Muscle of back (tissue), 11 donors: ENCODE measurements around the gene PKP3. TPM values are rescaled to one million over a fixed set of nuclear protein-coding genes. Genes with fewer than 3 reads are reported as not detected.
A peak's percentile ranks its signal among the peaks of the same experiment; 100 is the strongest.
"Not testable (repeated sequence)": the region's sequence is repeated elsewhere in the genome, so short reads cannot be mapped to it uniquely, and the experiment has no call there.

Experiments used
- DNase-seq, 3 donors: peaks; one replicate each; pipeline versions ENCODE4 v3.0.0 to v3.0.0-alpha.2; 2013
- polyA plus RNA-seq, 10 donors: library from polyadenylated mRNA; unstranded; fragments of 120-200 nt; gene quantifications; one replicate each; pipeline ENCODE4 v1.2.1, GENCODE V29; 2013; ENCODE audit not compliant: insufficient read length in 10 of 10

PKP3 gene
- polyA plus RNA-seq, 10 donors: 0.14 to 14.1 (median 0.61) TPM; not detected in 2

DNA sequence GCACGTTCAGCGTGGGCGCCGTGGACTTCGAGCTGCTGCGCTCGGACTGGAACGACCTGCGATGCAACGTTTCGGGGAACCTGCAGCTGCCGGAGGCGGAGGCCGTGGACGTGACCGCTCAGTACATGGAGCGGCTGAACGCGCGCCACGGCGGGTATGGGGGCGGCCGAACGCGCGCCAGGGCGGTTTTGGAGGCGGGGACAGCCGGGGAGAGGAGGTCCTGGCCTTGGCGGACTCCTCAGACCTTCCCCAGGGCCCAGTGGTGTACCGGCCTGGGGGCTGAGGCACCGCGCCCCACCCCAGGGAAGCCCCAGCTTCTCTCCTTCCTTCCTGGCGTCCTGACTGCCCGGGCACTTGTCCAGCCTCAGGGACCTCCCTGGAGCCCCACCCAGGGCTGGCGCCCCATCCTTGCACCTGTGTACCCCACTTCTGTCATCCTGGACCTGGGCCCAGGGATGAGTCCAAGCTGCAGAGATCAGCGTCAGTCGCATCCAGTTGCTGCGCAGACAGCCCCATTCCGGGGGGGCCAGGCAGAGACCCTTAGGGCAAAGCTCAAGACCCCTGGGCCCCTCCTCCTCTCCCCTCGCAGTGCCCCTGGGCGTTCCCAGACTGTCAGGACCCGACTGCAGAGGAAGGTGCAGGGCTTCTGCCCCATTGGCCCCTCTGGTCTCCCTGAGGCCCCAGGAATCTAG, 16.7 kb upstream of the PKP3 start:
- no peak for DNase-seq

DNA sequence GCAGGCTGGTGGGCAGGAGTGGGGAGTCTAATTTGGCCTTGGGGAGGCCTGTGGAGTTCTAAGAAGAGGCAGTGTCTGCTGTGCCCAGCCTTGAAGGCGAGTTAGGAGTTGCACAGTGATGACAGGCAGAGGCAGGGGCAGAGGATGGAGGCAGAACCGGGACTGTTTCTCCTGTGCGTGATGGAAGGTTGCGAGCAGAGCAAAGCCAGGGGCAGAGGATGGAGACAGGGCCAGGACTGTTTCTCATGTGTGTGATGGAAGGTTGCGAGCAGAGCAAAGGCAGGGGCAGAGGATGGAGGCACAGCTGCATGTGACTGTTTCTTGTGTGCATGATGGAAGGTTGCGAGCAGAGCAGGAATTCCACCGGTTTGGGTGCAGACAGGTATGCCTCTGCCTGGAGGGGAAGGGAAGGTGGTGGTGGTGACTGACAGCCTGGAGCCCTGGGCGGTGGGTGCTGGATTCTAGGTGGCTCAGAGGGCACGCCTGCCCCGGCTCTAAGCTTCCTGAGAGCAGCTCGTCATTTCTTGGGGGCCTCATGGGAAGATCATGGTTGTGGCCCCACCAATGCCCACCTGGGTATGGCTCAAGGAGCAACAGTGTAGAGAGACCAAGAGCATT, 16.0 kb upstream of the PKP3 start:
- no peak for DNase-seq

DNA sequence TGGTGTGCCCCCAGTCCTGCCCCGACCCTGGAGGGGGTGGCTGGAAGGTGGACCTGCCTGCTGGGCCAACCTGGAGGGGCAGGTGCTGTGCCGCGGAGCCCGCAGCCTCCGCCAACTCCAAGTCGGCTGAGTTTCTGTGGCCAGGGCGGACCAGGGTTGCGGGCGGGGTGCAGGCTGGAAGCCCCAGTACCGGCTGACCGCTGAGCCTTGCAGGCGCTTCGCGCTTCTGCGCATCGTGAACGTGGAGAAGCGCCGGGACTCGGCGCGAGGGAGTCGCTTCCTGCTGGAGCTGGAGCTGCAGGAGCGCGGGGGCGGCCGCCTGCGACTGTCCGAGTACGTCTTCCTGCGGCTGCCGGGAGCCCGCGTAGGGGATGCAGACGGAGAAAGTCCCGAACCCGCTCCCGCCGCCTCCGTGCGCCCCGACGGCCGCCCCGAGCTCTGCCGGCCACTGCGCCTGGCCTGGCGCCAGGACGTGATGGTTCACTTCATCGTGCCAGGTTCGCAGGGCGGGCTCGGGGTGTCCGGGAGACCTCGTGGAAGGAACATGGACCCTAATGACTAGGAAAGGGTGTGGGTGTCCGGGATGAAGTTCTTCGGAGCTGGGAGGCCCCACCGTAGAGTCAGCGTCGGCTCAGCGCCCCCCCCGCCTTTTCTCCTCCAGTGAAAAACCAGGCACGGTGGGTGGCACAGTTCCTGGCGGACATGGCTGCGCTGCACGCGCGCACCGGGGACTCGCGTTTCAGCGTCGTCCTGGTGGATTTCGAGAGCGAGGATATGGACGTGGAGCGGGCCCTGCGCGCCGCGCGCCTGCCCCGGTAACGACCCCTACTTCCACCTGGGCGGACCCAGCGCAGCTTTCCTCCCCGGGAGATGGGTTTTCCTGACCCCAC, 14.6 kb upstream of the PKP3 start:
- no peak for DNase-seq

DNA sequence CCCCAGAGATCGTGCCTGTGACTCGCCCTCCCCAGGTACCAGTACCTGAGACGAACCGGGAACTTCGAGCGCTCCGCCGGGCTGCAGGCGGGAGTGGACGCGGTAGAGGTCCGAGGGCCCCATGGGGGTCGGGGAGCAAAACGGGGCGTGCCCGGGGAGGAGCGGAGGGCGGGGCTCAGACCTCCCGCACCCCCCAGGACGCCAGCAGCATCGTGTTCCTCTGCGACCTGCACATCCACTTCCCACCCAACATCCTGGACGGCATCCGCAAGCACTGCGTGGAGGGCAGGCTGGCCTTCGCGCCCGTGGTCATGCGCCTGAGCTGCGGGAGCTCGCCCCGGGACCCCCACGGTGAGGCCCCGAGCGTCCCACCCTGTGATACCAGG, 13.9 kb upstream of the PKP3 start:
- DNase-seq: no peak

DNA sequence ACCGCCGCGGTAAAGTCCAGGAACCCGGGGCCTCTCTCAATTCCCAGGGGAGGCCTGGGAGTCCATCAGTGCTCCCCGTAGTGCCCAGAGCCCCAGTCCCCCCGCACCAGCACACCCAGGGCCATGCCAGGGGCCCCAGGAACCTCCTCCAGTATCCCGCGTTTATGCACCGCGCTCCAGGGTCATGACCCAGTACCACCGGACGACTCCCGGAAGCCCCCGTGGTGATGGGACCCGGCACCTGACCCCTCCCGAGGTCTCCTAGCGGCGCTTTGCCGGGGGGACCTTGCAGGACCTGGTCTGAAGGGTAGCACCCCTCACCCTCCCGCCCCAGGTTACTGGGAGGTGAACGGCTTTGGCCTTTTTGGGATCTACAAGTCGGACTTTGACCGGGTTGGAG, 13.5 kb upstream of the PKP3 start:
- DNase-seq: no peak

DNA sequence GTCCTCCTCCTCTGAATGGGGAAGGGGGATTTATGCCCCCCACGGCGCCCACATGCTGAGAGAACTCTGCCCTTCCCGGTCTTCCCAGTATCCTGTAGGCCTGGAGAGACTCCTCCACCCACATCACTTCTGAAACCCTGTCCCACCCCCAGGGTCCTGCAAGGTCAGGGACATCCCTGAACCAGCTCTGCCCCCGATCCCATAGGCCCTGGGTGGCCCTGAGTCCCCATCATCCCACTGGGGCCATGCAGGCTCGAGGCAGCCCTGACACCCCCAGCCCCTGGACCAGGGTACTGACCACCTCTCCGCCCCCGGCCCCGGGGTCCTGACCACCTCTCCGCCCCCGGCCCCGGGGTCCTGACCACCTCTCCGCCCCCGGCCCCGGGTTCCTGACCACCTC, 13.0 kb upstream of the PKP3 start:
- DNase-seq: no peak

DNA sequence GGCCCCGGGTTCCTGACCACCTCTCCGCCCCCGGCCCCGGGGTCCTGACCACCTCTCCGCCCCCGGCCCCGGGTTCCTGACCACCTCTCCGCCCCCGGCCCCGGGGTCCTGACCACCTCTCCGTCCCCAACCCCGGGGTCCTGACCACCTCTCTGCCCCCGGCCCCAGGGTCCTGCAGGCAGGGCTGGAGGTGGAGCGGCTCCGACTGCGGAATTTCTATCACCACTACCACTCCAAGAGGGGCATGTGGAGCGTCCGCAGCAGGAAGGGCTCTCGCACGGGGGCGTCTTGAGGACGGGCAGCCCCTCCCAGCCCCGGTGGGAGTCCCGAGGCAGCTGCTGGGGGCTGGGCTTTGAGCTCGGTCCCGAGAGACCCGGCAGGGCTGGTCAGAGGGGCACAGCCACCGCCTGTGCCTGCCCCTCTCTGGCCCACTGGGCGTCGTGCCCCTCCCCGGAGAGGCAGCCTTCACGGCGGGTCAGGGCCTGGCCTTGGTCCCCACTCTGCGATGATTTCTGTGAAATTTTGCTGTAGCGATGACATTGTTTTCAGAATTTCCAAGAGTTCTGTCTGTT, 12.4 kb upstream of the PKP3 start:
- DNase-seq: no peak

DNA sequence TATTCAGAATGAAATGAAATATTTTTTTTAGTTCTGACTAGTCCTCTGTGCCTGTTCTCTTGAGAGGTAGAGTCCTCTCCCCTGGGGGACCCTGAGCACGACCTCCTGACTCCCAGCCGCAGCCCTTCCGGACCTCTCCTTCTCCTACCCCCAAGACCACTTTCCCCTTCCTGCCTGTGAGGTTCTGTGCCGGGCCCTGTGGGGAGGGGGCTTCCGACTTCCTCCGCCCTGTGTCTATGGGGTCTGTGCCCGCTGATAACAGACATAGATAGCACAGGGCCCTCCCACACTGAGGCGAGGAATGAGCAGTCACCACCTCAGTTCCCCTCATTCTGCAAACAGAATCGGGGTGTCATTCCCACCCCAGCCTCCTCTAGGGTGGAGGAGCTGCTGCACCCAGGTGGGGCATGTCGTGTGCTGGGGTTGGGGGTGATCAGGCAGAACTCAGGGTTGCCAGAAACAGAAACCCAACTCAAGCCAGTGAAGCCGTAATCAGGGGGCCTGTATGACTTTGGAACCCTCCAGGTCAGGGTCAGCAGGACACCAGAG, 11.9 kb upstream of the PKP3 start:
- no peak for DNase-seq

DNA sequence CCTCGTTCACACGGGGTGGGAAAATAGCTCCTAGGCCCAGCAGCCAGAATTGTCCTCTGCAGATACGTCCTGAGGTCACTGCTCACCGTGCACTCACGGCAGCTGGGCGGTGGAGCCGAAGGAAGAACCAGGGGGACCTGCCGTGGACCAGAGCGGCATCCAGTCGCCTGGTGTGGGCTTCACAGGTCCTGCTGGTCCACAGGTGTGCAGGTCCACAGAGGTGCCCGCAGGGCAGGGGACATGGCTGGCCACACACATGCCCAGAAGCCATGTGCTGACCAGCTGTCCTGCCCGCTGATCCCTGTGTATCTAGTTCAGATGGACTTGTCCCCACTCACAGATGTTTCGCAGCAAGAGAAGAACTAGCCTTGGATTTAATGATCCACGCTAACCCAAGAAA, 10.6 kb upstream of the PKP3 start:
- no peak for DNase-seq

DNA sequence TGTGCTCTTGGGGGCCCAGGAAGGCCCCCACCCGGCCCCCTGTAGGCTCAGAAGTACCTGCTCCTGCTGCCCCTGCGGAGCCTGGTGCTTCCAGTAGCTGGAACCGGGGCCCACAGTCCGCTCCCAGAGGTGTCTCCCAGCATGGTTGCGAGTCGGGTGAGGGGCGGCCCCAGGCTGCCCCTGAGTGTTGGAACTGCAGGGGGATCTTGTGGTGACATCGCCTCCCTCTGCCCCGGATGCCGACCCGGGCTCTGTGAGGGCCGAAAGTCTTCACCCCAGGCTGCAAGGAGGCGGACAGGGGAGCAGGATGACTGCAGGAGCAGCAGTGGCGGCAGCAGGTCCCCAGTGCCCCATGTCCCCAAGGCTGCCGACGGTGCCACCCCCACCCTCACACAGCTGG, 9.5 kb upstream of the PKP3 start:
- no peak for DNase-seq

DNA sequence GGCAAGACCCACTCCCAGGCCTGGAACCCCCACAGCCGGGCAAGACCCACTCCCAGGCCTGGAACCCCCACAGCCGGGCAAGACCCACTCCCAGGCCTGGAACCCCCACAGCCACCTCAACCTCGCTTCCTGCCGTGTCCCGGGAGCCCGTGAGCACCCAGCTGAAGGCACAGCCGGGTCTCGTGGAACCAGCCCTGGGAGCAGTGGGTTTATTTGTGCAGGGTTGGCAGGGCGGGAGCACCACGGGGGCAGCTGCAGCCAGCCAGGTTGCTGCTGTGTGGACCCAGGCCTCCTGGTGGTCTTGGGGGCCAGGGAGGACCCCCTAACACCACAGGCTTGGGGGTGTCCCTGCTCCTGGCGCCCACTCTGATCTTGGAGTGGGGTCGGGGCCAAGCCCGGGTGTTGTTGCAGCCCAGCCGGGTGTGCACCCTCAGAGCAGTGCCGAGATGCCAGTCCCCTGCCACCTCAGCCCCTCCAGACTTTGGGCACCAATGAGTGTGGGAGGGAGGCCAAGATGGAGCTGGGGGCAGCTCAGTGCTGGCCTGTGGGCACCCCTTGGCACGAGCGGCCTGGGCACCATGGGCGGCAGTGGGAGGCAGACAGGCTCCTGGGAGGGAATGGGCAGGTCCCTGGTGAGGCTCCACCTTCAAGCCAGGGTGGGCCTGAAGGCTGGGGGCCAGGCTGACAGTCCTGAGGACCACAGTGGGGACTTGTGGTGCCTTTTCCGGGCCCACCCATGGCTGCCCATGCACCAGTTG, 8.2 kb upstream of the PKP3 start:
- no peak for DNase-seq

DNA sequence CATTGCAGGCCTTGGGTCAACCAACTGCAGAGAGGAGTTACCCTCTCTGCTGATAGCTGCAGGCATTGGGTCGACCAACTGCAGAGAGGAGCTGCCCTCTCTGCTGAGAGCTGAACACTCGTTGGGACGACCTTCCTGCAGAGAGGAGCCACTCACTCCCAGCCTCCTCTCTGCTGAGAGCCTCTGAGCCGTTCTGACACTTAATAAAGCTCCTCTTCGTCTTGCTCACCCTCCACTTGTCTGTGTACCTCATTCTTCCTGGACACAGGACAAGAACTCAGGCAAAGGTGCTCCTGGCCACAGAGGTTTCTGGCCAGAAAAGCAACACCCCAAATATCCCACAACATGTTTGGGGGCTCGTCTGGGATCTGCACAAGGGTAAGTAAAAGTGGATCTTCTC, 7.5 kb upstream of the PKP3 start:
- no peak for DNase-seq

DNA sequence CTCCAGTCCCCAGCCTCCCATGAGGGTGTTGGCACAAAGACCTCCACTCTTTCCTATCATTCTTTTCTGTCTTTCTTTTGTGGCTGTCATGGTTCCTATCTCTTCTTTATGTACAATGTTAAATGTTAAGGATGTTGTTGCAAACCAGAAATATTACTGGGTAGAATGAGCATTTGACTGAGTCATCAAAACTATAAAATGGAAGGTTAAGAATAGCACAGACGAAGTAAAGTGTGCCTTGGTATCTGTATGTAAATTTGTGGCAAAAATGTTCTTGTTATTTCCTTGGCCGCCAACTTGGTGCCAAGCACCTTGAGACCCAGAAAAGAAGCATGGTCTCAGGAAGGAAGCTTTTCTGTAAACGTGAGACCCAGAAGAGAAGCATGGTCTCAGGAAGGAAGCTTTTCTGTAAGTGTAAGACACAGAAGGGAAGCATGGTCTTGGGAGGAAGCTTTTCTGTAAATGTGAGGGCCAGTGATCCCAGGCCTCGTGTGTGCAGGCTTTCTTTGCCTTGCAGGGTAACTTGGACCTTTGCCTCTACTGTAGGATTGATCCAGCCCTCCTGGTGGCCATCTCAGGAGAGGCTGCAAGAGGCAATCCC, 6.7 kb upstream of the PKP3 start:
- DNase-seq: no peak

DNA sequence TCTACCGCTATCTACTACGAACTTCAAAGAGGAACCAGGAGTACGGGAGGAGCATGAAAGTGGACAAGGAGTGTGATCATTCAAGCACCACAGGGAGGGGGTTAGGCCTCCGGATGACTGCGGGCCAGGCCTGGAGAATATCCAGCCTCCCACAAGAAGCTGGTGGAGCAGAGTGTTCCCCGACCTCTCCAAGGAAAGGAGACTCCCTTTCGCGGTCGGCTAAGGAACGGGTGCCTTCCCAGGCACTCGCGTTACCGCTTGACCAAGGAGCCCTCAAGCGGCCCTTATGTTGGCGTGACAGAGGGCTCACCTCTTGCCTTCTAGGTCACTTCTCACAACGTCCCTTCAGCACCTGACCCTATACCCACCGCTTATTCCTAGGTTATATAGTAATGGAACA, 4.6 kb upstream of the PKP3 start:
- not testable (repeated sequence) for DNase-seq

DNA sequence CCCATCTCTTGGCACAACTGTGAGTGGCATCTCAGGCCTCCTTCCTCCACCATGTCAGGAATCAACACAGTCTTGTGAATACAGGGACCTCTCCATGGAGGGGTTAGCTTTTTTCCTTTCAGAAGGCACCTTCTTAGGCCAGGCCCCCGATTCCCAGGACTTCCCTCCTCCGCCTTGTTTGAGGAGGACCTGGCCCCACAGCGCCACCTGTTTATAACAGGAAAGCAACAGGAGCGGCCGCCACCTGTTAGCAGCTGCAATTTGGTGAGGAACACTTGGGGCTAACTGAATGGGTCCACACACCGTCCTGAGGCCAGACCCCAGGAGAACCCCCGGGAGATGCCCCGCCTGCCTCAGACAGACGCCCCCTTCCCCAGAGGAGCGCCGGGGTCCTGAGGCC, 3.8 kb upstream of the PKP3 start:
- no peak for DNase-seq

DNA sequence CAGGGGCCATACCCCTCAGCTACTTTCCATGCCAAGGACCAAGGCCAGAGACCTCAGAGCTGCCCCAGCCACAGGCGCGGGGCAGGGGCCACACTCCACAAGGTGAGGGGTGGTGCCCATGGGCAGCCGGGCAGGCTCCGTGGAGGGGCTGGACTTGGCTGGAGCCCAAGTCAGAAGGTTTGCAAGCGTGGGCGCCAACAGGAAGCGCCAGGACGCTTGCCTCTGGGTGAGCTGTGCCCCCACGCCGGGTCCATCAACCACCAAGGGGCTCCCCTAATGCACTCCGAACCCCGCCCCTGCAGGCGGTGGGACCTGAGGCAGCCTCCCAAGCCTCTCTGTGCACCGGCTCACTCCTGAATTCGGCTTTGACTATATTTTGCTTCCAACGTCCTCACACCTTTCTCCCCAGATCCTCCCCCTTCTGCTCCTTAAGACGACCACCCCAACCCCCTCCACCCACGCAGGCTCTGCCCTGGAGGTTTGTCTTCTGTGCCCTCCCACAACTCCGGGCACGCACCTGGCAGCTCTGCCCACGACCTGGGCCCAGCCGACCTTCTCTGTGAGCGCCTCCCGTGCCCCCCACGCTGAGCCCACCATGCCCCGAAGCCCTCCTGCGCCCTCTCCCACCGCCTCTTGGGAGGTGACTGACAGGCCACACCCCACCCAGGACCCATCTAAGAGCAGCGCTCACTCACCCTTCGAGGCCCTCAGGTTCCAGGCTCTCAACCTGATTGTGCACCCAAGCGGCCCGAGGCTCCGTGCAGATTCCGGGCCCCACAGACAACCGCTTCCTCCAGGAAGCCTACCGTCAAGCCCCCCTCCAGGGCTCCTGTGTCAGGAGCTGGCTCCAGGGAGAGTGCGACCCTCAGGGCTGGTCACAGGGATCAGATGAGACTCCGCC, 2.6 kb upstream of the PKP3 start:
- no peak for DNase-seq

DNA sequence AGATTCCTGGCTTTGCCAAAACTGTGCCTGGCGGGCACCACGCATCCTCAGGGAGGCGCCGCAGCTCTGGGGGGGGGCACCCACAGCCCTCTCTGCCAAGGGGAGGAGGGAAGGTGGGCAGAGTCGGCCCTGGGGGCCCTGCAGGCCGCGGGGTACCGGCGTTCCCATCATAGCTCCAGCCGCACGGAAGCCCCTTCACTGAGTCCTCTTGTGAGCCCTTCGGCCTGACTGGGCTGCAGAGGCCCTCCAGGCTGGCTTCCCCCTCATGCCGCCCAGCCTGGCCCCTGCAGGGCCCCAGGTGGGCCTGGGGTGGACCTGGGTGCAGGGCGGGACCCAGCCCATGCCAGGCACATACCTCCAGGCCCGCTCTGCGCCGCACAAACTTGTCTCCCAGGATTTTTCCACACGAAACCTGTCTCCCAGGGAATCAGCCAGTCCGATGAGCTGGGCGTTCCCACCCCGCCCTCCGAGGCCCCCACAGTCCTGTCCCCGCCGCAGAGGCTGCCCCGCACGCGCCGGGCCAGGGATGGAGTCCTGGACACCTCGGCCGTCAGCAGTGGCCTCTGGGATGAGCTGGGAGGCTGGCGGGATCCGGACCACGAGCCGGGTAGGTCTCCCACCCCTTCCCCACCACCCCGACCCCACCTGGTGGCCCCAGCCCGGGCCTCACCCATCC, 1.8 kb upstream of the PKP3 start:
- DNase-seq: no peak

DNA sequence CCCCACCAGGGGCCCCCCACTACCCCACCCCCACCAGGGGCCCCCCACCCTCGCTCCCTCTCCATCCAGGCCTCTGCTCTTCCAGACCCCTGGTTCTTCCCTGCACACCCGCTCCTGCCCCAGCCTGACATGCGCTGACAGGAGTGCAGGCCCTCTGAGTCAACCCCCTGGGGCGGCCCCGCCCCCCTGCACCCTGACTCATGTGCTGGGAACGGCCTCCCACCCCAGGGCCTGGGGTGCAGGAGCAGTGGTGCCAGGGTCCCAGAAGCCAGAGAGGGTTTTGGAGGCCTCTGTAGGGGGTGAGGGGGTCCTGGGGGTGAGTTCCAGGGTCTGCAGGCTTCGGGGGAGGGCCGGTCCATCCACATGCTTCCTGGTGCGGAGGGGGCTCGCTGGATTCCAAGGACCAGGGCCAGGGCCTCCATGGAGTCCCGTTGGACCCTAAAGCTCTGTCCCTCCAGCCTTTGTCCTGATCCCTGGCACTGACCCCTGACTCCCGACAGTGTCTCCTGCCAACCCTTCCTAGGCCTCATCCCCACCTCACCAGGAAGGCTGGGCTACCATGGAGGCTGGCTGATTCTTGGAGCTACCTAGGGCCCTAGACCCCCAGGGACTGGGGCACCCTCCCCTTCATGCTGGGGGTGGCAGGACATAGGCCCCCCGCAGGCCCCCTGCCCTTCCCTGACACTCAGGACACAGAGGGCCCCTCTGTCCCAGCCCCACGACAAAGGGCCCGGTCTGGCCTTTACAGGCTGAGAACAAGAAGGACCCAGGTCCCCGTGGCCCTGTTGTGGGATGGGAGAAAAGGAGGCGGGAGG, 583 bp upstream of the PKP3 start:
- DNase-seq: peak in 1 of 3 donors; percentile 51
